HepG2 (cell line): ENCODE data around the gene VSTM5.

Experiments used
- ESRRA ChIP-seq: sonication (generic); formaldehyde crosslinking; IDR thresholded peaks from 2 replicates; pipeline ENCODE4 v1.5.1; 2020; ENCODE audit warnings: mild to moderate bottlenecking, low read depth, missing genetic modification reagents
- XRCC5 ChIP-seq: fragments of 200-400 bp; formaldehyde crosslinking; optimal IDR thresholded peaks from 2 replicates; pipeline ENCODE3; 2017; ENCODE audit warnings: mild to moderate bottlenecking, low read length
- ZEB1 ChIP-seq: IDR thresholded peaks from 2 replicates; pipeline ENCODE4 v1.6.1; 2012; ENCODE audit warnings: mild to moderate bottlenecking, low read depth, inconsistent platforms; ENCODE audit not compliant: insufficient replicate concordance
- ZNF318 ChIP-seq: sonication (generic); formaldehyde crosslinking; IDR thresholded peaks from 2 replicates; pipeline ENCODE4 v1.4.0; 2020; ENCODE audit warnings: mild to moderate bottlenecking, missing genetic modification reagents

GRCh38 chr11:93831343-93832127 is 18.9 kb downstream of the VSTM5 start:
- TF ChIP-seq ESRRA (CRISPR knock-in tag) = no peak
- TF ChIP-seq ZNF318 = no peak
- TF ChIP-seq XRCC5 = no peak
- no peak for TF ChIP-seq ZEB1
